ENCODE measurements around the gene TMLHE.
"Not testable (repeated sequence)": the region's sequence is repeated elsewhere in the genome, so short reads cannot be mapped to it uniquely, and the experiment has no call there.

Gene TMLHE

GRCh38 chrX:155612312-155613224 is at the start of gene TMLHE, which contains the start of gene SPRY3:
TSS of gene TMLHE (minus strand) at chrX:155612952. CDS start at chrX:155545276, 67,676 bp downstream.
TSS of gene SPRY3 (plus strand) at chrX:155612586.
- DNase-seq (ENCODE audit: low spot score), result peak; percentile 44

GRCh38 chrX:155662282-155662681 is 49.5 kb upstream of the TMLHE start:
- no peak for DNase-seq (ENCODE audit: low spot score)

- DNase-seq (ENCODE audit: low spot score), result no peak
These were observed 32.4 kb upstream of the TMLHE start for GRCh38 chrX:155645180-155645579.

GRCh38 chrX:155643240-155643639 is 30.5 kb upstream of the TMLHE start:
- no peak for DNase-seq (ENCODE audit: low spot score)

- DNase-seq (ENCODE audit: low spot score), result not testable (repeated sequence)
These were observed 28.6 kb upstream of the TMLHE start for GRCh38 chrX:155641371-155641770.

- no peak for DNase-seq (ENCODE audit: low spot score)
These were observed 25.0 kb upstream of the TMLHE start for GRCh38 chrX:155637714-155638113.

- not testable (repeated sequence) for DNase-seq (ENCODE audit: low spot score)
These were observed 22.3 kb upstream of the TMLHE start for GRCh38 chrX:155635019-155635418.

- DNase-seq (ENCODE audit: low spot score), result peak; percentile 18
These were observed 19.8 kb upstream of the TMLHE start for GRCh38 chrX:155632431-155633100.

- DNase-seq (ENCODE audit: low spot score), result not testable (repeated sequence)
These were observed 7.4 kb upstream of the TMLHE start for GRCh38 chrX:155620110-155620509.

GRCh38 chrX:155615938-155616337 is 3.2 kb upstream of the TMLHE start:
- DNase-seq (ENCODE audit: low spot score), result no peak

- no peak for DNase-seq (ENCODE audit: low spot score)
These were observed 1.3 kb upstream of the TMLHE start for GRCh38 chrX:155613927-155614559.

- no peak for DNase-seq (ENCODE audit: low spot score)
These were observed 1.4 kb downstream of the TMLHE start for GRCh38 chrX:155611302-155611701.

- DNase-seq (ENCODE audit: low spot score), result no peak
These were observed 19.8 kb downstream of the TMLHE start for GRCh38 chrX:155592981-155593380.

- DNase-seq (ENCODE audit: low spot score), result no peak
These were observed 20.4 kb downstream of the TMLHE start for GRCh38 chrX:155592331-155592730.

- peak; percentile 17 for DNase-seq (ENCODE audit: low spot score)
These were observed 35.1 kb downstream of the TMLHE start for GRCh38 chrX:155577682-155578081.

GRCh38 chrX:155563099-155563498 is 49.7 kb downstream of the TMLHE start:
- no peak for DNase-seq (ENCODE audit: low spot score)

- DNase-seq (ENCODE audit: low spot score), result no peak
These were observed 67.9 kb downstream of the TMLHE start for GRCh38 chrX:155544881-155545280.

GRCh38 chrX:155535866-155536265 is 76.9 kb downstream of the TMLHE start:
- DNase-seq (ENCODE audit: low spot score), result no peak

- no peak for DNase-seq (ENCODE audit: low spot score)
These were observed 78.0 kb downstream of the TMLHE start for GRCh38 chrX:155534800-155535199.

- DNase-seq (ENCODE audit: low spot score), result not testable (repeated sequence)
These were observed 85.7 kb downstream of the TMLHE start for GRCh38 chrX:155527023-155527422.

- DNase-seq (ENCODE audit: low spot score), result no peak
These were observed 98.5 kb downstream of the TMLHE start for GRCh38 chrX:155514225-155514624.

- no peak for DNase-seq (ENCODE audit: low spot score)
These were observed 107.5 kb downstream of the TMLHE start for GRCh38 chrX:155505296-155505695.

GRCh38 chrX:155495134-155495533 is 117.6 kb downstream of the TMLHE start:
- DNase-seq (ENCODE audit: low spot score), result not testable (repeated sequence)

All from CD4-positive, alpha-beta T cell treated with Interleukin-2 at 100 ng/mL for 4 hours (primary cell).